Eye (tissue), 1 donor: ENCODE measurements around the gene DPYD.

Experiments used
- DNase-seq: peaks from one replicate; pipeline ENCODE4 v3.0.0-alpha.2; 2015

The DPYD gene

DNA sequence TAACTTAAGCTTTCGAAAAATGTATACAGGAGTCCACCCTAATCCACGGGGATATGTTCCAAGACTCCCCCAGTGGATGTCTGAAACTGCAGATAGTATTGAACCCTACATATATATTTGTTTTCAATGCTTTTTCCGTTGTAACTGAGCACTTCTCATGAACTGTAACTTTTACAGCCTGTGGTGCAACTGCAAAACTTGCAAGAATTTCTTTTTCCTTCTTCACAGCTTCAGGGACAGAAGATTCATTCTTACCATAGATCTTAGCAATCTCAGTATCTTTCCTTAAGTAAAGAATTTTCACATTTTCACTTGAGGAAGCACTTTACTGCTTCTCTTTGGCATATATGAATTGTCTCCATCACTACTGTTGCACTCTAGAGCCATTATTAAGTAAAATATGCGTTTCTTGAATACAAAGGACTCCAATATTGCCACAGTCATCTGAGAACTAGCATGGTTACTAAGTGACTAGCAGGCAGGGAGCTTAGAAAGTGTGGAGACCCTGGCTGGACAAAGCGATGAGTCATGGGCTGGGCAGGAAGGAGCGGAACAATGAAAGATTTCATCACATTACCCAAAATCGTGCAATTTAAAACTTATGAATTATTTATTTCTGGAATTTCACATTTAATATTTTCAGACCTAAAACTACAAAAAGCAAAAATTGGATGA, 14.1 kb downstream of the DPYD start:
- no peak for DNase-seq

DNA sequence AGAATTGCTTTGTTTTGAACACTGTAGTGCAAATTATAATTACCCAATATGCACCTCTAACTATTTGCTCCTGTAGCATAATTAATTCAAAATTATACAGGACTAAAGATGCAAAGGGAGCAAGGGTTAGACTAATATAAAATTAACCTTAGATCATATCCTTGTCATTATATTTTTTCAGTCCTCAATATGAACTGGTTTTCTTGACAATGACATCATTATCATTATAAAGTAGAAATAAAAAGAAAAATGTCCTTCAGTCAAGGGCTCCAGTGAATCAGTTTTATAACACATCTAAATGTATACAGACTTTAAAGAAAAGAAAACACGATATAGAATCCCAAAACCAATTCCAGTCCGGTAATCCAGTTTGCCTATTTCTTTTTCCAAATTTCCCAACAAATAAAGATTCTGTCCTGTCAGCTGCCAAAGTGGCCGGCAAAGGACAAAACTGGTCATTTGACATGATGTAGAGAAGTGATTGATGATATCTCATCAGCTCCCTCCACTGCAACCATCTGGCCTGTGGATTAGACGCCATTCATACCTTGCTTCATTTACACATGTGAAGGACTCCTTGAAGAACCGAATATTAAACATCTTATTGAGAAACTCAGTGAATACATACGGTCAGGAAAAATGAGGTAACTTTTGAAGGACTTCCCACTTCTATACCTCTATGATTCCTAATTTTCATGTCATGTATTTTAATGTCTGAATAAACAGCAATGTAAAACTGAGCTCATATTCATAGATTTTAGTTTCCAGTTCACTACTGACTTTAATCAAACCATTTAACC, 15.5 kb downstream of the DPYD start:
- DNase-seq, result no peak

DNA sequence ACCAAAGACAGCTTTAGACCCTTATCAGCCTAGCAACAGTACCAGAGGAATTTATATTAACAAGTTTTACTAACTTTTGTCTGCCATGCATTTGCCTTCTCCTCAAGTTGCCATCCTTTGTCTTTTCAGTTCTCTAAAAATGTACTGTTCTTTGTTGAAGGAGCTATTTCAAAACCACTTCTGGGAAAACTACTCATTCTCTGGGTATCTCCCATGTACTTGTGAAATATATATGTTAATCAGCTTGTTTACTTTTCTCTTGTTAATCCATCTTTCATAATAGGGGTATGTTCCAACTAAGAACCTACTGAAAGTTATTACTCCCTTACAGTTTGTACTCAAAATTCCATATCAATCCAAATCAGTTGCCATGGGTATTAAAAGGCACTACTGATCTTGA, 16.3 kb downstream of the DPYD start:
- DNase-seq, result no peak

DNA sequence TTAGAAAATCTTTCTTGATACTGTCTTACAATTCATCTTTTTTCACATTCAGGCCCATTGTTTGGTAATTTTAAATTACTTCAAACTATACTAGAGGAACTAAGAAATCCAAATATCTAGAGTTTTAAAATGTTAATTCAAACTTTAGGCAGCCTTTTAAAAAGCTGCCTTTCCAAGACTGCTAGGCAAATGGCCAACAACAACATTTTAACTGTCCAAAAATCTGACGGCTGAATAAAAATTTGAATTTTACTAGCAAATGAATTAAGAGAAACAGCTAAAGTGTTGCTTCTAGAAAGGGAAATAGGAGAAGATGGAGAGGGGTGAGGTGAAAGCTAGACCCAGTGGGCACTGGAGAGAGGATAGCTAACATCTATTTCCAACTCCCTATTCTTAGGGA, 17.2 kb downstream of the DPYD start:
- no peak for DNase-seq

DNA sequence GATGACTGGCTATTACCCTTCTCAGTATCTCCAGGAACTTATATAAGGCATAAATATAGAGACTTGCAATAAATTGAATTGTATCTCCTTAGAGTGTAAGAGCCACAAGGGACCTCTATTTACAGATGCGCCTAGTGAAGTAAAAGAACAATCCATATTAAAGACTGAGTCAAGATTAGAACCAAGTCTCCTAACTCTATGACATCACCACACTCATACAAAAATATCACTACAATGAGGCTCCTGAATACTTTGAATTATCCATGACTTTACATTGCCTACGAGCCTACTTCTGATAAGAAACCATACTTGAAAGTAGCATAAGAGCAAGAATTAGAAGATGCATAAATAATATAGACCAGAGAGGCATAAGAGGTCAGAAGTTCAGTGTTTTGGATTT, 18.8 kb downstream of the DPYD start:
- DNase-seq, result no peak

DNA sequence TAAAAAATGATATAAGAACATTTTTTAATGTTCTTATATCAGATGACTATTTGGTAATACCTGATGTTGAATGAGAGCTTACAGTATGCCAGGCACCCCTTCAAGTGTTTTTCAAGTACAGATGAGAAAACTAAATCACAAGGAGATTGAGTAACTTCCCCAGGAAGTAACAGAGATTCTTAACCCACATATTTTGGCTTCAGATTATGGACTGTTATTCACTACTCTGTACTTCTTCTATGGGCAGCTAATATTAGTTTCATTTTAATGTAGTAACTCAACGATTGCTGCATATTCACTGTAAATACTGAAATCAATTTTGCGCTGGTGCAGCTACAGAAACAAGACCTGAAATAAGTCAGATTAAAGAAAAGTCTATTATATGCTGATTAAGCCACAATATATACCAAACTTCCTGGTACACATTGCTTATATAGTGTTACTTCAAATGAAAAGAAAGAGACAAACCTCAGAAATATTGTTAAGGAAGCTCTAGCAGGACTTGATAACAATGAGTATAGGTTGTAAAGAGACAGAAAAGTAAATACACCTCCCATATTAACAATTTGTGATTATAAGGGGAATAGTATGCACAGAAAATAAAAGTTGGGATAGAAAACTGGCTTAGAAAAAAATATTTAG, 19.7 kb downstream of the DPYD start:
- DNase-seq, result no peak

DNA sequence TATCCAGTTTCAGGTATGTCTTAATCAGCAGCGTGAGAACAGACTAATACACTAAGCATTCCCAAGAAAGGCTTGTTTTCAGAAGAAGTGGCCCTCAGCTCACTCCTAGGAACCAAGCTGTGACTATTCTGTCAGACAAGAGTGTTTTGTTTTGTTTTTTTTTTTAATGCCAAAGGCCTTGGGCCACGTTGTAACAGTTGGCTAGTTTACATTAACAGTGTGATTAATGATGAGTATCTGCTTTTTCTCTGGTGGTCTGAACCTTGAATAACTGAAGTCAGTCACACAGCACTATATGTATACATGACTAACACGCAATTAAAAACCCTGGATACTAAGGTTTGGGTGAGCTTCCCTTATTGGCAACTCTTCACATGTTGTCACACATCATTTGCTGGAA, 21.9 kb downstream of the DPYD start:
- no peak for DNase-seq

DNA sequence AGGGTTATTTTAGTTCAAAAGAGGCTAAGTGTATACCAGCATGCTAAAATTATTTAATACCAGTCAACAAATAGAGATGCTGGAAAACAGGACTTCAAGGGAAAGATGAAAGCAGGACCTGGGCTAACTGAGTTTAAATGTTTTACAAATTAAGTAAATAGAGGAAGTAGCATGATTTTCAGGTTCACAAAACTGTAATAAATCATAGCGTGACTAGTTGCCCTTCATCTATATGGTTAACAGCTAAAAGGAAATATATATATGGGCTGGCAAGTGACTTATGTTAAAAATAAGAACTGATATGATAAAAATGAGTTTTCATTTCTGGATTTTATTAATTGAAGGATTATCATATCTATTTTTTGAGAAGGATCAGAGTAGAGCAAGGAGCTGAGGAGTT, 25.6 kb downstream of the DPYD start:
- DNase-seq, result no peak

DNA sequence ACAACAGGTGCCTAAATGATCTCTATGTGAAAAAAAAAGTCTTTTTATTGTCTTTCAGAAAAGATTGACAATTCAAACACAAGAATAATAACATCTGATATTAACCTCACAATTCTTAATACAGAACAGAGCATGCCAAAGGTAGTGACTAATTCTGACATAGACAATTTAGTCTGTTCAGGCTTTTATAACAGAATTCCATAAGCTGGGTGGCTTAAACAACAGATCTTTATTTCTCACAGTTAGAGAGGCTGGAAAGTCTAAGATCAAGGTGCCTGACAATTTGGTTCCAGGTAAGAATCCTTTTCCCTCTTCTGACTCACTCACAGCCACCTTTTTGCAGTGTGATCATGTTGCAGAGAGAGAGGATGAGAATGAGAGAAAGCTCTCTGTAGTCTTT, 27.0 kb downstream of the DPYD start:
- DNase-seq, result no peak

DNA sequence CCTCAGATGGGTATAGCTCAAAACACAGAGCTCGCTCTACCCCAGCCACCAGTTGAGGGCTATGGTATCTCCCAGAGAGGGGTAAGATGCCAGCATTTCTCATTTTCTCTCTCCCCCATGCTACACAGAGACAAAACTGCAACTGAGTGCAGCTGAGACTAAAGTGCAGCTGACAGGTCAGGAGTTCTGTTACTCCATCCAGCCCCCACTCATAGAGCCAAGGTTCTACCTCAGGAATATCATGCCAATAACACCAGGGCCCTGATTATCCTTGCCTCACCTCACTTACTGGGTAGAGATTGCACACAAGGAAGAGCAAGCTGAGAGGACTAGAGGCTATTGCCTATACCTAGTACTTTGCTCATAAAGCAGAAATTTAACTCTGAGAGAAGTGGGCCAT, 34.6 kb downstream of the DPYD start:
- DNase-seq, result no peak

DNA sequence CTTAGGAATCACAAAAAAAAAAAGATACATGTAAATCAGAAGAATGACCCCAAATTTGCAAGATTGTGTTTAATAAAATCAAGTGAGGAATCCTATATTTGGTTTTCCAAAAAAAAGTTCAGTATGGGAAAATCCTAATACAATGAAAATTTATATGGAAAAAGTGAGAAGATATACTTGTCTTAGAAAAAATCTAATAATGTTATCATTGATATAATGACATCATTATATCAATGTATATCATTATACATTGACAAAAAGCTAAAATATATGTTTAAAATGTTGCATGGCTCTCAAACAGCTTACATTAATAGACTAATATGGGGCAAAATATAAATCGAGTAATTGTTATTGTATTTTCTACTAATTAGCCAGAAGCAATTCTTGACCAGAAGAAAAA, 37.0 kb downstream of the DPYD start:
- DNase-seq, result no peak

DNA sequence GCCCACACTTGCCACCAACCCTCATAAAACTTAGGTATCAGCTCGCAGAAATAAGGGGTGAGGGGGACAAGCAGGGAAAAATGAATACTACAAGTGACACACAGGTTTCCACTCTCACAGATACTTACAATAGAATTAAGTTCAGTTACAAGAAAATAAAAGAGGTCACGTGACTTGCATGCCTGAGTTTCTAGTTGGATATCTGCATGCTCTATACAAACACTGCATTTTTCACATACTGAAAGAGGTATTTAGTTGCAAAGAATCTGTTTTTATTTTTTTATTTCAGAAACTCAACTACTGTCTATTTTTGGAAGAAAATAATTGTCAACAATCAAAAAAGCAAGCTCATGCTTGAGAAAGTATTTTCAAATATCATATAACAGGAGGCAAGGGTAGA, 43.5 kb downstream of the DPYD start:
- DNase-seq, result no peak

DNA sequence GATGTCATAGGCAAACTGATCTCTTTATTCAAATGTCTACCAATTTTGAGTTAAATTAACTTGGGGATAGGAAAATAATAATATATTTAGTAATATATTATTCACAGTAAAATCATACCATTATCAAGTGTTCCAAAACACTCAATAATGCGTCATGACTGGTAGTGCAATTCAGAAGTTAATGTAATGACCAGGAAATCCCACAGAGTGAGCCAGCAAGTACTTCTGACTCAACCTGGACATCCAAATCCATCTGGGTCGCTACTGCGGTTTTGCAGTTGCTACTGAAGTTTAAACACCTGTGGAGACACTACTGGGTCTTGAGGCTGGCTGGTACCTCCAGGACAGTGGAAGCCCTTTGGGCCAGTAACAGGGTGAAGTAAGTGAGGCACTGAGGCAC, 44.8 kb downstream of the DPYD start:
- no peak for DNase-seq

DNA sequence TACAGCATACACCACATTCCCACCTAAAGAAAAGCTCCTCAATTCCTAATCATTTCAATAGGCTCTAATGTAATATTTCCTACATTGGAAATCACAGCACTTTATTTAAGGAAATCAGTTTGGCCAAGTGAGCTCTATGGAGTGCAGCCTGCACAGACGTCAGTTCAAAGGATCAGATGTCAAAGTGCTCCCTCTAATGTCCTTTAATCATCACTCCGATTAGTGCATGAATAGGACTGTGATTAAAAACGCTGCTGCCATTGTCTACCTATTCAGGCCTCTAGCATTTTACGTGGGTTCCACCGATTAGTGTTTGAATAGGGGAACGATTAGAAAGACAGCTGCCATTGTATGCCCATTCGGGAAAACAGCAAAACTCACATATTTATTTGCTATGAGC, 50.2 kb downstream of the DPYD start:
- peak; percentile 49 for DNase-seq

DNA sequence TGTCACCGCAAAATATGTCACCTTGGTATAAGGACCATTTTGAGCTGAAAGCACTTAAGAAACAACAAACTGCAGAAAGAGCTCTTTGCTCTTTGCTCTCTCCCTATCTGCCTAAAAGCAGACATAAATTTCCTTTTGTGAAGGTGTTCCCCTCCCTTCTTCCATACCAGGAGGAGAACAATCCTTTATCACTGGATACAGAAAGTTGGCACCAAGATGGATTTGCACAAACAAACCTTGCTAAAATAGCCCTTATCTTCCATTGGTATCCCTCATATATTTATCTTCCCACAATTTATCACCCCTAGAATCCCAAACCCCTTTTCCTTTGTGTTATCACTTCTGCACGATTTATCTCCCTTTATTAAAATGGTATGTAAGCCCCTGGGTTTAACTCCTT, 51.4 kb downstream of the DPYD start:
- DNase-seq, result no peak

DNA sequence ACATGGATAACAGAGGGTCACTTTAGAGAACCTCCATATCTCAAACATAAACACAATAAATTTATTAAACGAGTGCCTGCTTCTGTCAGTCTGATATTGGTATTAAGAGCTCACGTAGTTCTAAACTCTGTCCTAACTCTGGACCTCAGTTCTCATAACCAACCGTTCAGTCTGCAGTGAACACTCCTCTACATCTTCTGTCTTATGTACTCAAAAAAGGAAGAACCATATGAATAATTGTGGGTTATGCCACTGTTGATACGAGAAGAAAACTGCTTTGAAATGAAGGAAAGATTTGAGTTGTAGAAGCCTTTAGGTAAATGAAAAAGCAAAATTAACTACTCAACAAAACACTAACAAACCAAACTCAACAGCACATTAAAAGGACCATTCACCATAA, 53.7 kb downstream of the DPYD start:
- no peak for DNase-seq

DNA sequence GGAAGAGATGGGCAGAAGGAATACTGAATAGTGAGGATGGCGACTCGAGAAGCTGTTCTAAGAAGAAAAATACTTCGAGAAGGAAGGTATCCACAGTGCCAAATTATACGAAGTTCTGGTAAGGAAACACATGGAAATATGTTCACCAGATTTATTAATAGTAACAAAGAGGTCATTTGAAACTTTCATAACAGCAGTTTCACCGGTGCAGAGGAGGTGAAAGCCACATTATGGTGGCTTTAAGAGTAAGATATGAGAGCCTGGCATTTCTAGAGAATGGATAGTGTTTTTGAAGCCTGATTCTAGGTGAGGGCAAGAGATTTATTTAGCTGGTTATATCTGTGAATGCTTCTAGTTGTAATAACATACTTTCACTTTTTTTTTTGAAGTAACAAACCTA, 56.2 kb downstream of the DPYD start:
- DNase-seq, result no peak

DNA sequence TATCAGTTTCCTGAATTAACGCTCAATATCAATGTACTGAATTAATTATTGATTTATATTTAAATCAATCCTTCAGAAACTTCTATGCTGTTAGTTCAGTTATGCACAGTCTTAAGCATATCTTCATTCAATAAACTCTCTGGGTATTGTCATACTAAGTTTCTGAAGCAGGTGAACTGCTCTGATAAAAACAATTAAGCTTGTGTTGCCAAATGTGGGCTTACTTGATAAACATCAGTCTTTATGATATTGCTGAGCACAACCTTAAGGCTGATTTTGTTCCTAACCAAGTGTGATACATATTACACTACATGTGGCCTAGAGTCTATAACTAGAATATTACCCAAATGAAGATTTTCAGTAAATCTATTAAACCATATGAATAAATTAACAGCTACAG, 67.6 kb downstream of the DPYD start:
- no peak for DNase-seq

DNA sequence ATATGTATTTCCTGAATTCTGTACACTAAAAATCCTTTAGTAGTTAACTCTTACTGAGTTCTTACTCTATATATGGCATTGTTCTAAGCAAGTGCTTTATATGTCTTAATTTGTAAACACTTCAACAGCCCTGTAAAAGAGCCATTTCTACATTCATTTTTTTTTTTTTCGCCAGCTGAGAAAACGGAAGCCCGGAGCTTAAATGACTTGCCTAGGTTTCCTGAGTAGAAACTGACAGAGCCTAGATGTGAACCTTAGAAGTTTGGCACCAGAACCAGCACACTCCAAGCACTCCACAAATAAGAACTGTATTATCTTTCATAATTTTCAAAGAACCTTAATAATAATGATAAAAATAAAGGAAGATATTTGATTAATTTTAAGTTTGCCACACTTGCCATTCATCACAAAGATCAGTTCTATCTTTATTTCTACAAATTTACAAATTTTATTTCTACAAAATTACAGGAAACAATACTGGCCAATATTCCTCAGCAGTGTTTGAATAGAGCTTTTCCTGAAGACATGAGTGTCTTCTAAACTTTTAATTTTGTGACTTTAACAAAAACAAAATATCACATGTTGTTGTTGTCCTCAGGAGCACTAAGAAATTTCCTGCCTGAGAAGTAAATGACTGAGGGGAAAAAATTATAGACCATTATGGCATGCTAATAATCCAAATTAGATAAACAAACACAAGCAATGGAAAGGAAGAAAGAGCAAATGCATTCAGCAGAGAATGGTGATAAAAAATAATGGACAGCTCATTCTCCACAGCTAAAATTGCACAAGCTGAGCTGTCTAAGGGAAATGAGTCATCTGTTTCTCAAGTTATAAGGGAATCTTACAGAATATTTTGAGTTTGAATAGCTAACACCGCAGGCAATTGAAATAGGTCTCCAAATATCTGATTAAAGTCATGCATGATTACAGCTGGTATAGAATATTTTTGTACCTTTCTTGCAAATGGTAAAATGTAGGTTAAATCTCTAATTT, 71.2 kb downstream of the DPYD start:
- no peak for DNase-seq

DNA sequence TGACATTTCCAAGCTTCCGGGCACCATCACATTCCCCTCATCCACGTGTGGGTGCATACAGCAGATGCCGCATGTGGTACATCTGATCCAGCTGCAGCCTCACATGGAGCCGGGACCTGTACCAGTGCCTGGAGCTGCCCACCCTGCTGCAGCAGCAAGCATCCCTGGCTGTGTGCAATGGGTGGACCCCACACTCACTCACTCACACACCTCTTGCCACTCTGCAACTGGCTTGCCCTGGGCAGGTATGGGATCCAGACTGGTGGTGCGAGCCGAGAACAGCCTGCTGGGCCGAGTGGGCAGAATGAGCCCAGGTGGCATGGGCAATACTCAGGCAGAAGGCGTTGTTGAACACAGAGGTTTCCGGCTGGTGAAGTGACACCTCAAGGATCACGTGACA, 75.0 kb downstream of the DPYD start:
- no peak for DNase-seq

DNA sequence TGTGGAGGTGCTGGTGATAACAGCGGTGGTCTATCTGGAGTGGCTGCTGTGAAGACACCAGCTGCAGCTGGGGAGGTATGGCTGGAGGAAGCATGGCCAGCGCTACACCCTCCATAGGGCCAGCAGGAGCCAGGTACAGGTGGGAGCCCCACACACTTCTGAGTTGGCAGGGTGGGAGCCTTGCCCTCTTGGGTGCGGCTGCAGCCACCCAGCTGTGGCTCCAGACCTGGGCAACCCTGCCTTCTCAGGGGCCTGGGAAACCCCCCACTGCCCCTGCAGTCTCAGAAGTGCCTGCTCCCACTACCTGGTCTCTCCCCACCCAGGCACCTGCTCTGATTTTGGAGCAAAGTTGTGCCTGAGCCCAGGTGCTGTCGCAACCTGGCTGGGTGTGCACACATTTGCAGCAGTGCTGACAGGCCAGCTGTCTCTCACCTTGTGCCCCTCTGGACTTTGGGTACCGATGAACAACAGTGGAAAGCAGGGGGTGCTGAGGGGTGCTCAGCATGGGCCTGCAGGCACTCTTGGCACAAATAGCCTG, 76.2 kb downstream of the DPYD start:
- DNase-seq, result no peak

DNA sequence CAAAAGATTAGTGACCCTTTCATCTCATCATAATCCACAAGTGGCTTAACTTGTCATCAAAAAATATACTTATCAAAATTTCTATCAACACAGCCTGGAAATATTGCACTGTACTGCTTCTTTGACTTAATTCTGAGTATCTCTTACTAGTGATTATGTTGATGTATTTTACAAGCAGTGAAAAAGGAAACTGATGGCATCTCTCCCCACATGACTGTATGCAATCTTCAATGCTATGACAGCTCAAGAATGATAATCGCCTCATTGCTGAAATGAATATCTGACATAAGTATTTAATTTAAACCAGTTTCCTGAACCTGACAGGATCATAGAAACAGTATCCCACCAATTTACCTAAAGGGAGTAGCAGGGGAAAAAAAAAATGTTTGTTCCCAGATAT, 79.5 kb downstream of the DPYD start:
- no peak for DNase-seq

DNA sequence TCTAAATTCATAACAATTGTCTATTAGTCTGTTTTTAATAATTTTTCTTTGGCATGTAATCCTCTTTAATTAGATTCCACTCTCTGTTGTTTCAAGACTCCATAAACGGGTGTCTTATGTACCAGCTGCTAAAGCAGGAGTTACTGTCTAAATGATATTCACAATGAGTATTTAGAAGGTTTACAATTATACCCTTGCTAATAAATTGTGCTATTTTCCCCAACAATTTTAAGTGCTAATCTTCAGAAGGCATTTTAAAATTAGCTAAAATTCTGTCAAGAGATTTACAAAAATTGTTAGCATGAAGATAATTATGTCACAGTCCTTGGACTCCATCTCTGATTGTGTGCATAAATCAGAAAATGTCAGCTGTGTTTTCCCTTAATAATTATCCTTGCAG, 83.7 kb downstream of the DPYD start:
- DNase-seq, result no peak
